IMR-90 (cell line): ENCODE results near the gene ZNF584. TPM values are rescaled to one million over a fixed set of nuclear protein-coding genes. Genes with fewer than 3 reads are reported as not detected.

Experiments
- ATAC-seq: fragments of 200-7000 bp; cut with Tn5 transposase; 2 replicates; pipeline ENCODE4 v1.9.1; 2020; ENCODE audit warnings: low read depth, mild to moderate bottlenecking, moderate library complexity
- BruUV-seq: library from RNA; stranded (reverse); fragments of 400-500 nt; replicated peaks from 2 replicates; lab custom pipeline; 2021; lab: Mats Ljungman, UMichigan
- CTCF ChIA-PET: fragments of 300-600 bp; formaldehyde crosslinking; extraction: SDS; loops from one replicate; lab custom pipeline; 2021; ENCODE audit warnings: antibody characterized with exemption; lab: Yijun Ruan, JAX
- POLR2A ChIA-PET: fragments of 300-600 bp; sonication (Branson Sonifier 250); formaldehyde crosslinking; loops from one replicate; lab custom pipeline; 2022; ENCODE audit warnings: antibody characterized with exemption; ENCODE audit not compliant: unreplicated experiment; lab: Charles Lee
- DNase-seq: peaks from one replicate; pipeline ENCODE4 v3.0.0; 2013
- H2AFZ ChIP-seq: replicated peaks from 2 replicates; pipeline ENCODE3; 2013; ENCODE audit warnings: low read length, mild to moderate bottlenecking; ENCODE audit not compliant: poor library complexity
- H2AK5ac ChIP-seq: 2 replicates; pipeline ENCODE4 v1.6.1; 2013; ENCODE audit warnings: low read depth, low read length, inconsistent platforms
- H2AK9ac ChIP-seq: replicated peaks from 2 replicates; pipeline ENCODE3; 2013; ENCODE audit warnings: mild to moderate bottlenecking, low read depth, low read length, moderate library complexity; ENCODE audit not compliant: poor library complexity
- H2BK120ac ChIP-seq: 2 replicates; pipeline ENCODE4 v1.6.1; 2013; ENCODE audit warnings: low read depth, low read length, inconsistent platforms
- H2BK15ac ChIP-seq: 3 replicates; pipeline ENCODE4 v1.6.1; 2013; ENCODE audit warnings: low read depth, low read length, inconsistent platforms
- H2BK20ac ChIP-seq: 2 replicates; pipeline ENCODE4 v1.6.1; 2013; ENCODE audit warnings: low read depth, mild to moderate bottlenecking, inconsistent platforms, low read length, moderate library complexity
- H2BK5ac ChIP-seq: 2 replicates; pipeline ENCODE4 v1.6.1; 2013; ENCODE audit warnings: mild to moderate bottlenecking, low read depth, low read length, inconsistent platforms; ENCODE audit not compliant: poor library complexity, severe bottlenecking
- H3K14ac ChIP-seq: replicated peaks from 2 replicates; pipeline ENCODE4 v1.6.1; 2013; ENCODE audit warnings: low read depth, low read length, inconsistent platforms
- H3K18ac ChIP-seq: 2 replicates; pipeline ENCODE4 v1.6.1; 2013; ENCODE audit warnings: low read depth, low read length, control low read depth
- H3K23ac ChIP-seq: 2 replicates; pipeline ENCODE4 v1.6.1; 2013; ENCODE audit warnings: low read depth, low read length, inconsistent platforms
- H3K27ac ChIP-seq: 2 replicates; pipeline ENCODE4 v1.5.1; 2013; ENCODE audit warnings: mild to moderate bottlenecking, control low read depth, low read length; ENCODE audit not compliant: insufficient read depth
- H3K27me3 ChIP-seq: 2 replicates; pipeline ENCODE4 v1.6.1; 2013; ENCODE audit warnings: low read length; ENCODE audit not compliant: control insufficient read depth, insufficient read depth
- H3K36me3 ChIP-seq: 2 replicates; pipeline ENCODE4 v1.6.1; 2013; ENCODE audit warnings: low read length, mixed read lengths; ENCODE audit not compliant: control insufficient read depth, insufficient read depth
- H3K4ac ChIP-seq: 2 replicates; pipeline ENCODE4 v1.6.1; 2013; ENCODE audit warnings: low read depth, low read length, inconsistent platforms
- H3K4me1 ChIP-seq: 2 replicates; pipeline ENCODE4 v1.6.1; 2013; ENCODE audit warnings: low read length, mixed read lengths; ENCODE audit not compliant: control insufficient read depth, insufficient read depth
- H3K4me2 ChIP-seq: 2 replicates; pipeline ENCODE4 v1.6.1; 2013; ENCODE audit warnings: low read depth, mild to moderate bottlenecking, control low read depth, low read length, moderate library complexity
- H3K4me3 ChIP-seq: 2 replicates; pipeline ENCODE4 v1.5.1; 2013; ENCODE audit warnings: low read depth, mild to moderate bottlenecking, control low read depth, low read length, moderate library complexity; ENCODE audit not compliant: insufficient read depth
- H3K56ac ChIP-seq: 2 replicates; pipeline ENCODE4 v1.6.1; 2013; ENCODE audit warnings: low read length, inconsistent platforms; ENCODE audit not compliant: insufficient read depth; ENCODE audit errors: extremely low read depth
- H3K79me1 ChIP-seq, 2 experiments: 2 replicates each; pipeline ENCODE4 v1.6.1; 2013; ENCODE audit warnings: low read length in 2 of 2, inconsistent platforms in 1 of 2, low read depth in 1 of 2
- H3K9ac ChIP-seq: 2 replicates; pipeline ENCODE4 v1.6.1; 2013; ENCODE audit warnings: low read depth, low read length, control low read depth
- H3K9me1 ChIP-seq: 2 replicates; pipeline ENCODE4 v1.6.1; 2013; ENCODE audit warnings: low read length, inconsistent platforms; ENCODE audit not compliant: insufficient read depth
- H3K9me3 ChIP-seq: 2 replicates; pipeline ENCODE4 v1.6.1; 2013; ENCODE audit warnings: low read length; ENCODE audit not compliant: control insufficient read depth, insufficient read depth
- H4K20me1 ChIP-seq: 2 replicates; pipeline ENCODE4 v1.6.1; 2013; ENCODE audit warnings: low read length, inconsistent platforms; ENCODE audit not compliant: insufficient read depth
- H4K5ac ChIP-seq: 2 replicates; pipeline ENCODE4 v1.6.1; 2013; ENCODE audit warnings: mild to moderate bottlenecking, low read depth, low read length, control low read depth
- H4K8ac ChIP-seq, 2 experiments: 2 replicates each; pipeline ENCODE4 v1.6.1; 2013; ENCODE audit warnings: low read depth in 2 of 2, low read length in 2 of 2, control low read depth in 1 of 2, inconsistent platforms in 1 of 2
- H4K91ac ChIP-seq: 2 replicates; pipeline ENCODE4 v1.6.1; 2013; ENCODE audit warnings: low read depth, low read length, inconsistent platforms; ENCODE audit not compliant: insufficient read depth
- BHLHE40 ChIP-seq: fragments of 150-350 bp; IDR thresholded peaks from 2 replicates; pipeline ENCODE4 v1.6.1; 2016; ENCODE audit warnings: mild to moderate bottlenecking, low read depth, low read length
- CEBPB ChIP-seq: IDR thresholded peaks from 2 replicates; pipeline ENCODE4 v1.6.1; 2012; ENCODE audit warnings: low read depth, low read length, improper control_type of control experiment
- CHD1 ChIP-seq: IDR thresholded peaks from 2 replicates; pipeline ENCODE4 v1.6.1; 2012; ENCODE audit warnings: low read depth, low read length, improper control_type of control experiment
- FOS ChIP-seq: fragments of 150-350 bp; IDR thresholded peaks from 2 replicates; pipeline ENCODE4 v1.6.1; 2016; ENCODE audit warnings: low read depth, low read length
- MAFK ChIP-seq: IDR thresholded peaks from 2 replicates; pipeline ENCODE4 v1.6.1; 2012; ENCODE audit warnings: low read depth, low read length, improper control_type of control experiment
- MAZ ChIP-seq: IDR thresholded peaks from 2 replicates; pipeline ENCODE4 v1.6.1; 2012; ENCODE audit warnings: low read depth, mild to moderate bottlenecking, low read length, improper control_type of control experiment, moderate library complexity, borderline replicate concordance
- MXI1 ChIP-seq: IDR thresholded peaks from 2 replicates; pipeline ENCODE4 v1.6.1; 2012; ENCODE audit warnings: low read depth, mild to moderate bottlenecking, low read length, moderate library complexity, borderline replicate concordance
- NFE2L2 ChIP-seq: fragments of 150-350 bp; IDR thresholded peaks from 2 replicates; pipeline ENCODE4 v1.6.1; 2016; ENCODE audit warnings: low read depth, mild to moderate bottlenecking, low read length
- POLR2A ChIP-seq: IDR thresholded peaks from 2 replicates; pipeline ENCODE4 v1.6.1; 2012; ENCODE audit warnings: mild to moderate bottlenecking, low read depth, low read length
- RAD21 ChIP-seq: IDR thresholded peaks from 2 replicates; pipeline ENCODE4 v1.6.1; 2012; ENCODE audit warnings: low read length, improper control_type of control experiment
- RCOR1 ChIP-seq: IDR thresholded peaks from 2 replicates; pipeline ENCODE4 v1.6.1; 2012; ENCODE audit warnings: mild to moderate bottlenecking, low read length, improper control_type of control experiment; ENCODE audit not compliant: insufficient replicate concordance
- RFX5 ChIP-seq: IDR thresholded peaks from 2 replicates; pipeline ENCODE4 v1.8.0; 2012; ENCODE audit warnings: low read depth, mild to moderate bottlenecking, low read length, moderate library complexity
- SMC3 ChIP-seq: fragments of 150-350 bp; IDR thresholded peaks from 2 replicates; pipeline ENCODE4 v1.6.1; 2016; ENCODE audit warnings: low read depth, mild to moderate bottlenecking, antibody characterized with exemption, low read length, moderate library complexity
- USF2 ChIP-seq: fragments of 150-350 bp; IDR thresholded peaks from 2 replicates; pipeline ENCODE4 v1.6.1; 2017; ENCODE audit warnings: mild to moderate bottlenecking, antibody characterized with exemption, low read length, low read depth
- WGBS, 2 experiments: methylation state at CpG; one replicate each; pipeline versions ENCODE4 v1.1.5 to v1.1.7; 2013; ENCODE audit warnings: missing lambda C conversion rate in 2 of 2; ENCODE audit not compliant: insufficient read length in 1 of 2; ENCODE audit errors: extremely low coverage in 2 of 2; 5-methylcytosine and 5-hydroxymethylcytosine counted together
- dilution Hi-C: fragments of 300-500 bp; cut with HindIII; formaldehyde crosslinking; loops from one replicate; pipeline ENCODE4 v1.14.3; 2018; ENCODE audit warnings: low sequenced_read_pairs; ENCODE audit not compliant: unreplicated experiment
- in situ Hi-C: fragments of 300-500 bp; cut with MboI; formaldehyde crosslinking; loops from 3 replicates; pipeline ENCODE4 v1.14.3; 2019; ENCODE audit warnings: low sequenced_read_pairs, inconsistent platforms, mixed read lengths
- intact Hi-C: fragments of 100-400 bp; cut with micrococcal nuclease; formaldehyde crosslinking; loops from 2 replicates; pipeline ENCODE4 v1.10.0; 2022
- polyA plus RNA-seq, 3 experiments: library from polyadenylated mRNA; depleted of rRNA; stranded (reverse); fragments of >200 nt; gene quantifications; 2 replicates each; pipeline ENCODE4 v1.2.3, GENCODE V29; 2012; ENCODE audit warnings: low replicate concordance in 1 of 3
- total RNA-seq: library from RNA; depleted of rRNA; stranded (reverse); fragments of >200 nt; gene quantifications from 2 replicates; pipeline ENCODE4 v1.2.3, GENCODE V29; 2012
- TF ChIP-seq, protein P1 (sequence below): fragments of 150-350 bp; IDR thresholded peaks from 2 replicates; pipeline ENCODE4 v1.6.1; 2016; ENCODE audit warnings: low read depth, mild to moderate bottlenecking, low read length, moderate library complexity, borderline replicate concordance

The ZNF584 gene
- total and polyA plus RNA-seq, 2 of the 4 experiments (the other 2 are of a cell fraction), result 11.6 to 15.4 TPM

DNA sequence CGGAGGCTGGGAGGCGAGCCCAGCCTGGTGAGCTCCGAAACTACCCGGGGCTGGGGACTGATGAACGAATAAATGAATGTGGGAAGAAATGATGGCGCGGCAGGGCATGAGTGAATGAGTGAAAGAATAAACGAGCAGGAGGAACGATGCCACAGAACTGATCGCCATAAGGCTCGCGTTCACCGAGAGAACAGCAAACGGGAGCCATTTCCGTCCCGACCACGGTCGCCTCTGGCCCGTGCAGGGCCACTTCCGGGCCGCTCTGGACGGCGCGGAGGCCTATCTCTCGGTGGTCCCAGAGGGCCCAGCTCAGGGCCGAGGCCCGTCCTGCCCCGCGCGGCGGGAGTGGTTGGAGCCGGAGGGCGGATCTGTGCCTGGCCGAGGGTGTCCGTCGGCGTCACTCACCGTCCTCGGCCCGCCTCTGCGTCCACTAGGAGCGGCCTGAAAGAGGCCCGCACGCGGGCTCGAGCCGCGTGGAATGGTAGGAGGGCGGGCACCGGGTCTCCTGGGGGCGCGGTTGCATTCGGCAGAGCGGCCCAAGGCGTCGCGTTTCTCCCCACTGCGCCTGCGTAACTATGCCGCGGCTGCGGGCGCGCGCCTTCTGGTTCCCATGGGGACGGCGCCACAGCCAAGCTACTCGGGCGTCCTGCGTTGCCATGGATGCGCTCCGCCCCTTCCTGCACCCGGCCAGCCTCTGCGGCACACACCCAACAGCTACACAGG lies 46.0 kb upstream of the ZNF584 start, which contains the start of gene ZNF497:
TSS of gene ZNF497 (minus strand) at position 480 of the 723 bp plus-strand sequence. CDS start 5,116 bp downstream, outside the sequence.
- no TSS peak for BruUV-seq
- Histone ChIP-seq H3K4me1 (peaks cover 3% of the 10 kb centered on the region), H4K8ac (peak within 1 kb of the TSS; percentile 99), H2BK120ac (peak within 1 kb of the TSS; percentile 78), H3K56ac (peak within 1 kb of the TSS; percentile 94), H4K20me1 (no peaks in the 10 kb centered on the region), H3K79me1 (peaks cover 0 to 3% of the 10 kb centered on the region in 2 experiments; a peak in 2 of 4 replicates), H3K4ac (peak within 1 kb of the TSS; percentile 91), H2BK15ac (no peak within 1 kb of the TSS; the same call in 2 of the 3 replicates), H3K9me3 (no peaks in the 10 kb centered on the region; the same call in 1 of the 2 replicates), H3K4me3 (peak within 1 kb of the TSS; percentile 59), H2AFZ (peak within 1 kb of the TSS; percentile 100), H2BK5ac (peak within 1 kb of the TSS; percentile 80), H3K9ac (peak within 1 kb of the TSS; percentile 88), H3K27me3 (peaks cover 2% of the 10 kb centered on the region; the same call in 1 of the 2 replicates), H3K23ac (peak within 1 kb of the TSS; percentile 87), H2AK9ac (peak within 1 kb of the TSS; percentile 99), H4K91ac (peak within 1 kb of the TSS; percentile 95), H3K36me3 (no peaks in the 10 kb centered on the region), H3K9me1 (peaks cover 3% of the 10 kb centered on the region; the same call in 1 of the 2 replicates), H3K18ac (peak within 1 kb of the TSS; percentile 55), H4K5ac (peak within 1 kb of the TSS; percentile 93), H2AK5ac (peak within 1 kb of the TSS; percentile 95), H2BK20ac (no peak within 1 kb of the TSS), H3K27ac (peak within 1 kb of the TSS; percentile 88), H3K4me2 (peak within 1 kb of the TSS; percentile 83), H3K14ac (peak within 1 kb of the TSS; percentile 99)
- CTCF ChIA-PET, result interaction anchor here (0.6 kb wide), 1 partner anchor 35 kb away, joined by 3 read pairs; no protein-coding TSS in a partner anchor
- DNase-seq (peak; percentile 93), ATAC-seq (peak; percentile 95)
- in situ Hi-C loops (no loop called here), dilution Hi-C loops (no loop called here), intact Hi-C loops (no loop called here)
- POLR2A ChIA-PET, result interaction anchor here (0.9 to 1.3 kb wide), 3 partner anchors 12 to 18 kb away, joined by 3 to 5 read pairs (median 4); no protein-coding TSS in a partner anchor
- 1% methylated on average over 37 of the region's 74 CpGs; no CpG with 5 or more reads in 1 of the 2 experiments for WGBS, 2 experiments
- TF ChIP-seq RCOR1, result no peak
- TF ChIP-seq, protein P1, sequence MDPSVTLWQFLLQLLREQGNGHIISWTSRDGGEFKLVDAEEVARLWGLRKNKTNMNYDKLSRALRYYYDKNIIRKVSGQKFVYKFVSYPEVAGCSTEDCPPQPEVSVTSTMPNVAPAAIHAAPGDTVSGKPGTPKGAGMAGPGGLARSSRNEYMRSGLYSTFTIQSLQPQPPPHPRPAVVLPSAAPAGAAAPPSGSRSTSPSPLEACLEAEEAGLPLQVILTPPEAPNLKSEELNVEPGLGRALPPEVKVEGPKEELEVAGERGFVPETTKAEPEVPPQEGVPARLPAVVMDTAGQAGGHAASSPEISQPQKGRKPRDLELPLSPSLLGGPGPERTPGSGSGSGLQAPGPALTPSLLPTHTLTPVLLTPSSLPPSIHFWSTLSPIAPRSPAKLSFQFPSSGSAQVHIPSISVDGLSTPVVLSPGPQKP, result no peak
- TF ChIP-seq NFE2L2, result no peak
- TF ChIP-seq RFX5, result no peak
- peak; percentile 68; the same call in 1 of the 2 replicates for TF ChIP-seq POLR2A
- no peak for TF ChIP-seq CHD1
- TF ChIP-seq CEBPB, result no peak
- TF ChIP-seq MAZ, result peak; percentile 49; the same call in 1 of the 2 replicates
- no peak for TF ChIP-seq USF2
- peak; percentile 96 for TF ChIP-seq MXI1
- TF ChIP-seq MAFK, result no peak
- peak; percentile 87 for TF ChIP-seq BHLHE40
- TF ChIP-seq FOS, result no peak
- TF ChIP-seq RAD21, result peak; percentile 2; the same call in 1 of the 2 replicates
- TF ChIP-seq SMC3, result 0 out of 2 replicates have a peak, but pooled peaks have one; percentile 0
